GM21723 (cell line): ENCODE measurements around the gene SFMBT2.
"Not testable (repeated sequence)": the region's sequence is repeated elsewhere in the genome, so short reads cannot be mapped to it uniquely, and the experiment has no call there.

Experiments used
- ATAC-seq: cut with Tn5 transposase; IDR thresholded peaks from one replicate; pipeline ENCODE4 v1.9.1; 2021; ENCODE audit warnings: mild to moderate bottlenecking, moderate library complexity; ENCODE audit not compliant: unreplicated experiment

Gene SFMBT2

DNA sequence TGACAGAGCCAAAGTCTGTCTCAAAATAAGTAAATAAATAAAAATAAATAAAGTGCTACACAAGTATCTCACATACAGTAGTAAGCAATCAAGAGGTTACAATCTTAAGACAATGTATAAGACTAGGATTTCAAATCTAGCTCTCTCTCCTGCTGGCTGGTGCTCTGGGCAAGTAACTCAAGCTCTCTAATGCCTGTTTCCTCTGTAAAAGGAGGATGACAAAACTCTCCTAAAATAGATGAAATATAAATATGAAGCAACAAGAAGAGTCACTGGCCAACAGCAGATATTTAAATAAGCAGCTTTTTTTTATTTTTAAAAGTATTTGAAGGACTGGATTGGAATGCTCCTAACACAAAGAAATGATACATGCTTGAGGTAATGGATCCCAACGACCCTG lies 7.2 kb downstream of the SFMBT2 start:
- no peak for ATAC-seq

DNA sequence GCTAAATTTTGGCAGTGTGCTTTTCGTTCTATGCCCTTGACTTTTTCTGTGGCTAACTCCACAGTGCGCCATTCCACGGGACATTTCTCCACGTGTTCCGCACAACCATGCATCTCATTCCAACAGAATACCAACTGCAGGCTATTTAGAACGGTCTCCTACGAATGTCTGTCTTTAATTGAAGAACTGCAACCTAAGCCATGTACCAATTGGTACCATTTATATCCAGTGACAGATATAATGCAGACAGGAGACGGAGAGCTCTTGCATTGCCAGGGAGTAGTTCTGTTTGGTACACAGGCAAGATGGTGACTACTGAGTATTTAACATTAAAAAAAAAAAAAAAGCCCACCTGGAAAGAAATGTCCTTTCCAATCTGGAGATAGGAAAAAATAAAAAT lies 9.1 kb downstream of the SFMBT2 start:
- ATAC-seq = no peak

DNA sequence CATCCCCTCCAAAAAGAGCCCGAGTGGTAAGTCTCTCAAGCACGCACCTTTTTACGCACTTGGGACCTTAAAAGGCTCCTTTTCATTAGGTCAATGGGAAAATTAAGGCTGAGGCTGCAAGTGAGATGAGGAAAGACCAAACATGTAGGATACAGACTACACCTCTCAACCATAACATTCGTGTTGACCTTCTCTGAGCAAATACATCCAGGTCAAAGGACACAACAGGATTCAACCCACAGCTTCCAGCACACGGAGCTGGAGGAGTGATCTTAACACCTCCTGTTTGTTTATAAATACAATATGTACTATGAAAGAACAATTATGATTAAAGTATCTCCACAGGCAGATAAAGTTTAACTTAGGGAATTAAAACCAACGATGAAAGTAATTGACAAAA lies 9.7 kb downstream of the SFMBT2 start:
- ATAC-seq = no peak

DNA sequence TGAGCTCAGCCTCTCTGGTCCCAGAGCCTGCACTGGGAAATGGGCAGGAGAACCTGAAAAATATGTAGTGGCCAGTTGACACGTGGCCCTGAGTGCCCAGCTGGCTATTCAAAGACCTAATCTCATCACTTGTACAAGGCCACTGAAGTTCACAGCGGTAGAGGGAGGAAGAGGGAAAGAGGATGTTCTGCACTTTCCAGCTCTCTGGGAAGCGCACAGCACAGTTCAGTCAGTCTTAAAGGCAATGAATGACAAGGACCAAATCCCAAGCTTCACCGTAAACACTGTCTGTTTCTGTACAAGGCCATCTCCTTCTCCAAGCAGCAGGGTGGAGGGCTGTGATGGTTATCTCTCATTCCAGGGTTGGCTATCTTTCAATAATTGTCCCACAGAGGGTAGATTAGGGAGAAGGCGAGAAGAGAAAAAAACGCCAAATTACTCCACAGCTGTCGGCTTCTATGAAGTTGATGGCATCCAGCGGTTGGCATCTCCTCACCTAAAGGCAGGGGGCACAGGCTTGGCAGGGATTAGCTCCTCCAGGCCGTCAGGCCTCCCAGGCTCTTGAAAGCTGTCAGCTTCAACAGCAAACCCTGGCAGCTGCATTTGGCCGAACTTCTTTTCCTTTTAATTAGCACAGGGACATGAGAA lies 10.6 kb downstream of the SFMBT2 start:
- ATAC-seq = no peak

DNA sequence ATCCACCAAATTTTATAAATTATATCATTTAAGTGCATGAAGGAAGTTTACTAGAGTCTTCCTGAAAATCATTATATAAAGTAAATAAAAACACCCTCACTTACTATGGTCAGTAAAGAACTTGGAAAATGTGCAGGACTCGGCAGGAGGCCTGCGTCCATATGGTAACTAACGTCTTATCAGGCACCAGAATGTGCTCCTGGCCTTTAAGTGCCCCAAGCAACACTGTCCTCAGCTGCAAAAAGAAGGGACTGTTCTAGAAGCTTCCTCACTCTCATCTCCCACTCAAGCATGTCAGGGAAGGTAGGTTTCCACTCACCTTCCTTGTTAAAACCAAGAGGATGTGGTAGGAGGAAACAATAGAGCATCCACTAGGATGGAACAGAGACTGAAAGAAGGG lies 11.3 kb downstream of the SFMBT2 start:
- no peak for ATAC-seq

DNA sequence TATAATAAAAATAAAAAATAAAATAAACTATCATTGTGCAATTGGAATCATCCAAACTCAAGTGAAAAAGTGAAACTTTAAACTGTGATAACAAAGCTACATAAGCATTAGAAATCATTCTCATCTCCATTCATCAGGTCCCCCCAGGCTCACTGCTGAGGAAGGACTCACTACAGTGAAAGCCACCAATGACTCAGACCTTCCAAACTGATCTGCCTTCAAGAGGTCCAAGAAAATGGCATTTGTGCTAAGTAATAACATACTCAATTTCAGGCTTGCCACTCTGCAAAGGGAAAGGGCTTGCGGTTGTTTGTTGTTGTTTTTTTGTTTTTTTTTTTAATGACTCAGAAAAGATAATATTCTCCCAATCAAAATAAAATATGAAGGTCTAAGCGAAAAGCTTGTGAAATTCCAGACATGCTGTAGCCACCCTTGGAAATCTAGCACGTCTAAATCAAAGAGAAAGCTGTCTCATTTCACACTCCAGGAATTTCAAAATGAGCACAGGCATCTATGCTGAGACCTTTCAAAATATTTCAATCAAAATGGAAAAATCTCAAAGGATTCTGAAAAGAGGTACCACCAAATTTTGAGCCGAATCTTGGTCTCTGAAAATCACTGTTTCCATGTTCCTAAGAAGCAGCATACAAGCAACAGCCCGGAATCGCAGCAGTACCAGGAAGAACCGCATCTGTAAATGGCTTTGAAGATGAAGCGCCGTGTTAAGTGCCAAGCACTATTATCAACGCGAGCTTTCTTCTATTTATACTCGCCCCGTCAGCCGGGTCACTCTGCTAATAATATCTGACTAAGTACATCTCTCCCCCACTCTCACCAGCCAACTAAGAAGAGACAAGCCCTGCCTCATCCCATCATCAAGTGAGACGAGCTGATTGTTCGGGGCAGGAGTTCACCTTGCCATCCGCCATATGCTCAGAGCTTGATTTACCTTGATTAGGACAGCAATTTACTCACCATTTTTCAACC lies 13.5 kb downstream of the SFMBT2 start:
- no peak for ATAC-seq

DNA sequence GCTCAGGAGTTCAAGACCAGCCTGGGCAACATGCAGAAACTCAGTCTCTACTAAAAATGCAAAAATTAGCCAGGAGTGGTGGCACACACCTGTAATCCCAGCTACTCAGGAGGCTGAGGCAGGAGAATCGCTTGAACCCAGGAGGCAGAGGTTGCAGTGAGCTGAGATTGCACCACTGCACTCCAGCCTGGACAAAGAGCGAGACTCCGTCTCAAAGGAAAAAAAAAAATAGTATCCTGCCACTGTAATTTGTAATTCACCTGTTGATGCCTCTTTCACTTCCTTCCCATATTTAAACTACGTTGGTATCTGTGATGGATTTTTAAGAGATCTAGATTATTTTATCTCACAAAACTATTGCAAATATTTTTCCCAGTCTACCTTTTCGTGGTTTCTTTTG lies 18.5 kb downstream of the SFMBT2 start:
- ATAC-seq = not testable (repeated sequence)

DNA sequence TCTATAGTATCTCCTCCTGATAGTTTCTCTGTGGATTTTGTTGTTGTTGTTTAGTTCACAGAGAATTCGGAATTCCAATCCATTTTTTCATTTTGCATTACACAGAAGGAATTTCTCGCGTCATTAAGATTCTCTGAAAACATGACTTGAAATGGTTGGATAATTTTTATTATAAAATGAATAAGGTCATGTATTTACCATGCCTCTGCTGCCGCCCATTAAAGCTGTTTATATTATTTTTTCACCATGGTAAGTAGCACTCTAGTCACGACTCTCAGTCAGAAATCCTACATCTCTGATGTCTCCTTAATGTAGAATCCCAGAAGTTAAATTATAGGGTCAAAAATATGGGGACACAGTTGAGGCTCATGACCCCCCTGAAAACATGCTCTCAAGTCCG lies 19.1 kb downstream of the SFMBT2 start:
- ATAC-seq = no peak

DNA sequence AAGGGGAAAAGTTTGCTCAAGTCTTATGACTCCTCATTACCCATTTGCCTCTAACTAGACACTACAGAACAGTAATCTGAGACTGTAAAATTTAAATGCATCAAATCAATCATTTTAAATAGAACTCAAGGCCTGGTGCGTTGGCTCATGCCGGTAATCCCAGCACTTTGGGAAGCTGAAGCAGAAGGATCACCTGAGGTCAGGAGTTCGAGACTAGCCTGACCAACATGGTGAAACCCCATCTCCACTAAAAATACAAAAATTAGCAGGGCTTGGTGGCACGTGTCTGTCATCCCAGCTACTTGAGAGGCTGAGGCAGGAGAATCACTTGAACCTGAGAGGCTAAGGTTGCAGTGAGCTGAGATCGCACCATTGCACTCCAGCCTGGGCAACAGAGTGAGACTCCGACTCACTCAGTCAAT lies 20.1 kb downstream of the SFMBT2 start:
- ATAC-seq = not testable (repeated sequence)

DNA sequence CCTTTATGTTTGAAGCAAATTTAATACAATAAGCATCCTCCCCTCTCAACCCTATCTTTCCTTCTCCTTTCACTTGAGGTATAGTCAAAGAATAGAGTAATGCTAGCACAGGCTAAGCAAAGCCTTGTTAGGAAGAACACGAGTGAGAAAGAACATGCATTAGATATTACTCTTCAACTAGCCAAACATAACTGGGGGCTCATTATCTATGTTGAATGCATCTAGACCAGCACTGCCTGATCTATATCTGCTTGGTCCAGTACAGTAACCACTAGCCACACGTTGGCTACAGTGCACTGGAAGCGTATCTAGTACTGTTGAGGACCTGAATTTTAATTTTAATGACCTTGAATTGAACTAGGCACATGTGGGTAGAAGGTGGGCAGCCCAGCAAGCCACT lies 21.0 kb downstream of the SFMBT2 start:
- no peak for ATAC-seq

DNA sequence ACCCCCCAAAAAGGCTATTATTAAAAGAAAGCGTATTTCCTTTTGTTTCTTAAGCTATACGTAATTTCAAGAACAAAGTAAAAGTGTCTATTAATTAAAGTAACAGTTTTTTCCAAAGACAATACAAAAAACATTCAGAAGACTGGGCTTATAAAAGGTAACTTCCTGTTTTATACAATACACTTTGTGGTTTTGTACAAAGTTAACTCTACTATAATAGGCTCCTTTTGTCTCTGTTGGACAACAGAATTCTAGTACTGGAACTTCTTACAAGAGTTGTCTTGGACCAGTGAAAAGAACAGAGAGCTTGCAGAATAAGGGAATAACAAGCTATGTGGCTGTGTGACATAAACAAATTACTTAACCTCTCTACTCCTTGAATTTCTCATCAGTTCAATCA lies 21.5 kb downstream of the SFMBT2 start:
- ATAC-seq = no peak

DNA sequence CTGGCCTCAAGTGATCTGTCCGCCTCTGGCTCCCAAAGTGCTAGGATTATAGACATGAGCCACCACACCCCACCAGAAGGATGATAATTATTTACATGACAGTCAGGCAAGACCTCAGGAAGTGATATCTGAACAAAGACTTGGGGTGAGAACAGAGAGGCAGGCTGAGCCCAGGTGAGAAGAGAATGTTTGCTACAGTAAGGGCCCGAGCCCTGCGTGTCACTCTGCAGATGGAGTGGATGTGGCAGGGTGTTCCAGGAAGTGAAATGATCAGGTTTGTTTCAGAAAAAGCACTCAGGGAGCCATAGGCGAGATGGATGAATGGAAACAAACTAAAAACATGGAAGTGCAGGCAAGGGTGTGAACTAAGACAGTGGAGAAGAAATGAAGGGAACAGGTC lies 22.2 kb downstream of the SFMBT2 start:
- ATAC-seq = no peak

DNA sequence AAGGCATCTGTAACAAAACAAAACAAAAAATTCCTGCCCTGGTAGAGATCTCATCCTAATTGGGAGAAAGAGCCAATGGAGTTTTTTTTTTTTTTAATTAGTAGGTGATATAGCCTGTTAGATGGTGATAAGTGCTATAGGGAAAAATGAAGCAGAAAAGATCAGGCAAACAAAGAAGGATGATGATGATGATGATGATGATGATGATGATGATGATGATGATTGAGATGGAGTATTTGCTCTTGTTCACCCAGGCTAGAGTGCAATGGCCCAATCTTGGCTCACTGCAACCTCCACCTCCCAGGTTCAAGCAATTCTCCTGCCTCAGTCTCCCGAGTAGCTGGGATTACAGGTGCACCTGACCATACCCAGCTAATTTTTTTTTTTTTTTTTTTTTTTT lies 22.7 kb downstream of the SFMBT2 start:
- ATAC-seq = not testable (repeated sequence)

DNA sequence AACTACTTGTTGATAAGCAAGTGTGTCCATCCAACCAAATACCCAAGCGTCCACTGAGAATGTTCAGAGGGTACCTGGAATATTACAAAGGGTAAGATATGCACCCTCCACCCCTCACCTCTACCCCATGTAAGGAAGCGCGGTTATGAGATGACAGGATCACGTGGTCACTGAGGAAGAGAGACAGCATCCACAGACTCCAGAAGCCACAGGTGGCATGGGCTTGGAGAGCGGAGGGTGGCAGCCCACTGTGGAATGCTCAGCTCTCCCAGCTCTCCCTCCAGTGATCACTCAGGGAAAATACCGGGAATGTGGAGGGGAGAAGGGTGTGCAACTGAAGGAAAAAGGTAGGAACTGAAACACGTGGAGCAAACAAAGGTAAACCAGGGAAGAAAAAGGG lies 25.7 kb downstream of the SFMBT2 start:
- no peak for ATAC-seq

DNA sequence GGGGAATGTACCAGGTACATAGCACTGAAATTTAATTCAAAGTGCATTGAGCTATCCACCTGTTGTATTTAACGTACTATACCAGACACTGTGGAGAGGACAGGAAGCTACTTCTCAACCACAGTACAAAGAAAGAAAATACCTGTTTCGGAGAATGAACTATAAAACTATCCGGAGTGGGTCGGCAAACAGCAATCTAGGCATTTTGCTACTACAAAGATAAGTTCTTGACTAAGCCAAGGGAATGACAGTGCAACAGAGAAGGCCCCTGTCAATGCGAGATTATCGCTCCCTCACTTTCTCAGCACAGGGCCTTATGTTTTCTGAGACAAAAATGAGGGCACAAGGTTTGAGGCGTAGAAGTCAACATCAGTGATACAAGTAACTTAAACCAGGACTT lies 27.4 kb downstream of the SFMBT2 start:
- no peak for ATAC-seq

DNA sequence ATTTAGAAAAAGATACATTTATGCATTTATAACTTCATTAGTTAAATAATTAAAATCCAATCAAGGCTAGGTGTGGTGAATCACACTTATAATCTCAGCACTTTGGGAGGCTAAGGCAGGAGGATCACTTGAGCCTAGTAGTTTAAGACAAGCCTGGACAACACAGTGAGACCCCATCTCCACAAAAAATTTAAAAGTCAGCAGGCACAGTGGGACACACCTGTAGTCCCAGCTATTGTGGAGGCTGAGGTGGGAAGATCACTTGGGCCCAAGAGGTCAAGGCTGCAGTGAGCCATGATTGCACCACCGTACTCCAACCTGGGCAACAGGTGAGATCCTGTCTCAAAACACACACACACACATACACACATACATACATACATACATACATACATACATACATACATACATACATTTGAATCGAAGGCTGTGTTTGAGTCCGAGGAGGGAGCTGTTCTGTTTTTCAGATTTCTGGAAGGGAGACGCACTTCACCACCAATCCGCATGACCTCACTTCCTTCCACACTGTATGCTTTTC lies 30.1 kb downstream of the SFMBT2 start:
- ATAC-seq = no peak

DNA sequence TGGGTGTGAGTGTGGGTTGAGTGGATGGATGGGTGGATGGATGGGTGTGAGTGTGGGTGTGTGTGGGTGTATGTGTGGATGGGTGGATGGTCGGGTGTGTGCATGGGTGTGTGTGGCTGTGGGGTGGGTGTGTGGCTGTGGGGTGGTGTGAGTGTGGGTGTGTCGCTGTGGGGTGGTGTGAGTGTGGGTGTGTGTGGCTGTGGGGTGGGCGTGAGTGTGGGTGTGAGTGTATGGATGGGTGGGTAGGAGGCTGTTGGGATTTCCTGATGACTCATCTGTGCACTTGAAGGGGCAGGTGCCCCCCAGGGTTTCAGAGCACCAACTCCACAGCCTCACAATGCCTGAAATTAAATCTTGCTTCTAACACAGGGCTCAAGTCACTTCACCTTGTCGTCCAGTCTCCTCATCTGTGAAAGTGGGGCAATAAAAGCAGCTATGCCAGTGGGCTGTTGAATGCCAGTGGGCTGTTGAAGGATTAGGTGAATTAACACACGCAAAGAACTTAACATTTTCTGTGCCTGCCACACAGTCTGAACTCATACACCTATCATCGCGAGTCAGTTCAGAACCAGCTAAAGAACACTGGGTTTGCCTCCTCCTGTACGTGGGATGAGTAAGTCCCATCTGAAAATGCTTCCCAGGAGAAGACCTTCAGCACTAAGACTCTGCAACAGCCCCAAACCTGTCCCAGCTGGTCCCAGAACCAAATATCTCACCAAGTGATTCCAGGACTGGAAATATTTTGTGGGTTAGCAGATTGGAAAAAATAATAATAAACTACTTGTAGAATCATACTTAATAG lies 32.0 kb downstream of the SFMBT2 start:
- no peak for ATAC-seq

DNA sequence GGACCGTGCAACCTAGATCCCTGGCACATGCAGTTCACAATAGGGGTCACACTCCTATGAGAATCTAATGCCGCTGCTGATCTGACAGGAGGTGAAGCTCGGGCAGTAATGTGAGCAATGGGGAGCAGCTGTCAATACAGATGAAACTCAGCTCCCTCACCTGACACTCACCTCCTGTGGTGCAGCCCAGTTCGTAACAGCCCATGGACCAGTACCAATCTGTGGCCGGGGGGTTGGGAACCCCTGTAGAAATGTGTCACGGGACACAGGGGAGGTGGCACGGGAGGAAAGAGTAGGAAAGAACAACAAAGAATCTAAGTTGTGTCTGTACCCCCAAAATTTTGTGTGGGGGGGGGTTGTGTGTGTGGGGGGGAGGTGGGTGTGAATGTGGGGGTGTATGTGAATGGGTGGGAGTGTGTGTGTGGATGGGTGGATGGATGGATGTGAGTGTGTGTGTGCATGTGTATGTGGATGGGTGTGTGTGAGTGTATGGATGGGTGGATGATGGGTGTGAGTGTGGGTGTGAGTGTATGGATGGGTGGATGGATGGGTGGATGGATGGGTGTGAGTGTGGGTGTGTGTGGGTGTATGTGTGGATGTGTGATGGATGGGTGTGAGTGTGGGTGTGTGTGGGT lies 33.1 kb downstream of the SFMBT2 start:
- no peak for ATAC-seq

DNA sequence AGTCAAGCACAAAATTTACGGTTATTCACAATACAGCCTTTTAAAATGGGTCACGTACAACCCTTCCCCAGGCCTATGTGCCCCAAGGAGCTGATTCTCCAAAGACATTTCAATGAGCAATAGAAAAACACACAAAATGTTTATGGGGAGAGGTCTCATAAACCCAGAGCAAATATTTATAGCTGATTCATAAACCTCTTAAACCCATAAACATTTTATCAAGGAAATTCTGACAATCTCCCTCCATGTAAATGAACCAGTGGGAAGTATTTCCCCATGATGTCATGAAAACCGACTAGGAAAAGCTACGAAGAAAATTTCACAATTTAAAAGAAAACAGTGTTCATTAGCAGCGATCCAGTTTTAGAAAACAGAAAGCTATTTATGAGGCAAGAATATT lies 36.0 kb downstream of the SFMBT2 start:
- ATAC-seq = no peak

DNA sequence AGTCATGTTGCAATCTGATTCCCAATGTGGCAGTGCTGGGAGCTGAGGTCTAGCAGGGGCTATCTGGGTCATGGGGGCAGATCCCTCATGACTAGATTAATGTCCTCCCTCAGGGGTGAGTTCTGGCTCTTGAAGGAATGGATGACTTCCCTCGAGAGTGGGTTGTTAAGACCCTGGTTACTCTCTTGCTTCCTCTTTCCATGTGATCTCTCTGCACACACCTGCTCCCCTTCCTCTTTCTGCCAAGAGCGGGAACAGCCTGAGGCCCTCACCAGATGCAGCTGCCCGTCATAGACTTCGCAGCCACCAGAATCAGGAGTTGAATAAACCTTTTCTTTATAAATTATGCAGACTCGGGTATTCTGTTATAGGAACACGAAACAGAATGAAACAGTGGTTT lies 37.8 kb downstream of the SFMBT2 start:
- no peak for ATAC-seq

DNA sequence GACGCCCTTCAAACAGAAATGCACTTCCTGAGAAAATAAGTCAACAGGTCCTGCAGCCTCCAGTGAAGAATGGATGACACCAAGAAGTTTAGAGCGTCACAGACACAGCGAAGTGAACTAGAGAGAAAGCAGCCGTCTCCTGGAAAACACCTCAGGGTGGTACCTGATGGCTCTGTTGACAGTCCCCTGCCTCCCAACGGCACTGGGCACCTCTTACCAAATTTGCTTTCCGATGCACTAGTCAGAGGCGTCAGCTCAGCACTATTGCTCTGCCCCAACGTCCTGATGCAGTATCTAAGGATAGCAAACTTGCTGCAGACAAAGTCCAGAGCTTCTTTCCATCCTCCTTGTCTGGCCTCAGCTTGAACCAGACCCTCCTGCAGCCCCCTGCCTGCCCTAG lies 38.3 kb downstream of the SFMBT2 start:
- ATAC-seq = no peak
